Endothelial cell of hepatic sinusoid (primary cell): Measurements from ENCODE around the gene IRX3.

Experiments used
- in situ Hi-C: cut with HindIII; loops from 2 replicates; pipeline ENCODE4 v1.10.0; 2017; ENCODE audit warnings: low sequenced_read_pairs

IRX3 gene

DNA sequence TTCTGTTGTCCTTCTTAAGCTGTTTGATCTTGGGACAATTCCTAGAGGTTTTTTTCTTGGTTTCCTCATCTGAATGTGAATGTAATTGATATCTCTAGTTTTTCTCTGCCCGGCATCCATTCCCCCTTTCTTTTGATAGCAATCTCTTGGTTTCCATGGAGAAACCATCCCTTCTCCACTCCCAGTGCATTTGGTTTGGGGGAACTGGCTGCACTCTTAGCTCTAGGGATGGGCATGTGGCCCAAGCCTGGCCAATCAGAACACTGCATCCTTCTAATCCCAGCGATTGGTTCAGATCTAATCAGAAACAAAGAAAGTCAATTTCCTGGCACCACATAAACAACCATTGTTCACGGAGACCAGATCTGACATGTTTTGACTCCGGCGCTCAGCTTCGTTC, 45.1 kb downstream of the IRX3 start:
- in situ Hi-C loops: no loop called here

DNA sequence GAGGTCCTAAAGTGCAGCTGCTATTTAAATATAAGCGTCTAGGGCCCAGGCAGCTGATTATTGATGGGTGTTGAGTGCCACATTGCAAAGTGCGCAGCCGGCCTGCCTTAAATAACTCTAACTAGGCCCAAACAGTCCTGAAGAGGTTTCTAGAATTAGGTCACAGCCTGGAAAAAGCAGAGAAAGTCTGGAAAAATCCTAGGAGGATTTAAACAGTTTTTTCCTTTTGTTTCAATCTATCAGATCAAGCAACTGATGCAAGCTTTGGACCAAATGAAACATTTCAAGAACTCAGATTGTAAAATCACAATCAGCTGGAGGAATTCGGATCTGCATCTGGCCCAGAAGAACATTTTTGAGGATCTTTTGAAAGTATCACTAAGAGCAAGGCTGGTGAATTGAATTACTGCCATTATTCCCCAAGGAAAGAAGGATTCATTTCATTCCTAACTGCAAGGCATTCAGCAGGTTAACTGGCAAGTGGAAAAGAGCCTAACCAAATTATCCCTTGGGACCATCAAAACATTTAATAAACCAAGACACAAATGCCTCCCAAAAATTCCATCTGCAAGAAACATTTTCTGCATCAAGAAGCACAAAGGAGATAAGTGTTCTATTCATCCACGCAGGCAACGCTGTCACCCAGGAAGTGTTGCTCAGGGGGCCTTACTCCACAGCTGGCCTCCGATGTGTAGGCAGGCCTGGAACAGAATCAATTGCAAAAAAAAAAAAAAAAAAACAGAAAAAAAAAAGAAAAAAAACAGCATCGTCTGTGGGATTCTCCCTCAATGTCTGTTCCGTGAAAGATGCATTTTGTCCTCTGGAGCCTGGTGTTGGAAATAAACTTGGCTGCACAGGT, 46.1 kb downstream of the IRX3 start:
- in situ Hi-C loops: no loop called here

DNA sequence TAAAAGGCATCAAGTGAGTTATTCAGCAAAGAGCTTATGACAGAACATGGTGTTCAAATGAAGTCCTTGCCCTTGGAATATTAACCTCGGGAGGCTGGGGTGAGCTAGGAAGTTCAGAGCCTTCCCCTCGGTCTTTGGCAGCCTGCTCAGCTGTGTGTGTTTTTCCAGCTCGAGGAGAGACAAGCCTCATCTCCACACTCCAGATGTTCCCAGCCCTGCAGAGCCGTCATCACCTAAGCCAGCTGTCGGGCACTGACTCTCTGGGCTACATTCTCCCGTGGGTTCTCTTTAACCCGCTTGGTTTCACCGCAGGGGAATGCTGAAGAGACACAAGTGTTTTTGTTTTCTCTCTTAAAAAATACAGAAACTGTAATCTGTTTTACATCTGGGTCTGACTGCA, 47.1 kb downstream of the IRX3 start:
- in situ Hi-C loops: no loop called here

DNA sequence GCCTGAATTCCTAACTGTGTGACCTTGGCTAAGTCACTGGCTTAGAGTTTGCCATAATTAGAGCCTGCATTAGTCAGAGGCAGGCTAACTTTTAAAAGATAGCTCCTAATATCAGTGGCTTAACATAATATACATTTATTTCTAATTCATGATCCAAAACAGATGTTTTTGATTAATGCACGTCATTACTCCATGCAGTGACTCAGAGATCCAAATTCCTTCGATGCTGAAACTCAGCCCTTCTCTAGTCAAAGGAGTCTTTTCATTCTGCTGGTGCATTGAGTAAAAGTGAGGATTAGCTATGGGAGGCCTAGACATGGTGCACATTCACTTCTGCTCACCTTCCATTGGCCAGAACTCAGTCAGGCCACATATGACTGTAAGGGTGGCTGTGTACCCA, 49.8 kb downstream of the IRX3 start:
- in situ Hi-C loops: no loop called here

DNA sequence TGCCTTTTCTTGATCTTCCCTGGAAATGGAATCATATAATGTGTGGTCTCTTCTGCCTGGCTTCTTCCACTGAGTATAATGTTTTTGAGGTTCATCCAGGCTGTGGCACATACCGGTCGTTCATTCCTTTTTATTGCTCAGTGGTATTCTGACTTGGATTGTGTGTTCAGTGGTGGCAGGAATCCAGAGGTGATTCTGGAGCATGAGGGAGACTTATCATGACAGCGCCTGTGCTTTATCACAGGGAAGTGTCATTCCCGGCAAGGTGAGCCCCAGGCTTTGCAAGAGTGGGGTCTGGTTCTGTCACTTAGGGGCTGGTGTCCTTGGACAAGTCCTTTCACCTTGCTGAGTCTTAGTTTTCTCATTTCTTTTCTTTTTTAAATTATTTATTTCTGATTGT, 53.0 kb downstream of the IRX3 start:
- in situ Hi-C loops: no loop called here
